ENCODE data around the gene TMEM33.
A peak's percentile ranks its signal among the peaks of the same experiment; 100 is the strongest.

The TMEM33 gene

GRCh38 chr4:41940834-41941233 is 5.6 kb downstream of the TMEM33 start:
- DNase-seq, result no peak

GRCh38 chr4:41943506-41943905 is 8.3 kb downstream of the TMEM33 start:
- no peak for DNase-seq

- DNase-seq, result no peak
Measured at GRCh38 chr4:41944089-41944488, 8.9 kb downstream of the TMEM33 start.

- no peak for DNase-seq
Measured at GRCh38 chr4:41949531-41949930, 14.3 kb downstream of the TMEM33 start.

GRCh38 chr4:41957634-41958033 is 22.4 kb downstream of the TMEM33 start:
- peak; percentile 2 to 41 for DNase-seq

- DNase-seq, result peak in 1 of 2 experiments; percentile 34
Measured at GRCh38 chr4:41963105-41963504, 27.9 kb downstream of the TMEM33 start.

- no peak for DNase-seq
Measured at GRCh38 chr4:41964401-41964800, 29.2 kb downstream of the TMEM33 start.

- no peak for DNase-seq
Measured at GRCh38 chr4:41967392-41967791, 32.2 kb downstream of the TMEM33 start.

- no peak for DNase-seq
Measured at GRCh38 chr4:41969671-41970070, 34.4 kb downstream of the TMEM33 start.

GRCh38 chr4:41975341-41975740 is 40.1 kb downstream of the TMEM33 start:
- no peak for DNase-seq

- DNase-seq, result no peak
Measured at GRCh38 chr4:41976775-41977516, 41.7 kb downstream of the TMEM33 start.

GRCh38 chr4:41977709-41978108 is 42.5 kb downstream of the TMEM33 start:
- DNase-seq, result no peak

GRCh38 chr4:41981456-41981855 is 46.2 kb downstream of the TMEM33 start, which contains the start of gene DCAF4L1:
Gene DCAF4L1 (plus strand): TSS chr4:41981756. CDS start chr4:41981793, 37 bp downstream.
- DNase-seq, result no peak

GRCh38 chr4:41982716-41983115 is 47.5 kb downstream of the TMEM33 start:
- no peak for DNase-seq

- DNase-seq, result no peak
Measured at GRCh38 chr4:41985151-41985550, 49.9 kb downstream of the TMEM33 start.

- DNase-seq, result no peak
Measured at GRCh38 chr4:41989994-41990364, 54.8 kb downstream of the TMEM33 start.

- DNase-seq, result peak; percentile 90 to 94
Measured at GRCh38 chr4:41990365-41991111, 55.3 kb downstream of the TMEM33 start, which contains the start of gene SLC30A9. Gene SLC30A9 (plus strand): TSS chr4:41990530. CDS start chr4:41990652, 122 bp downstream.

- no peak for DNase-seq
Measured at GRCh38 chr4:41991916-41992767, 56.9 kb downstream of the TMEM33 start.

- no peak for DNase-seq
Measured at GRCh38 chr4:41992967-41993857, 58.0 kb downstream of the TMEM33 start.

GRCh38 chr4:41994461-41994985 is 59.3 kb downstream of the TMEM33 start:
- no peak for DNase-seq

- DNase-seq, result no peak
Measured at GRCh38 chr4:41998019-41998418, 62.8 kb downstream of the TMEM33 start.

- no peak for DNase-seq
Measured at GRCh38 chr4:41999321-41999720, 64.1 kb downstream of the TMEM33 start.
